H9 (cell line): ENCODE measurements around the gene PRR5L. TPM values are rescaled to one million over a fixed set of nuclear protein-coding genes. Genes with fewer than 3 reads are reported as not detected.

Source experiments
- DNase-seq: peaks from one replicate; pipeline ENCODE4 v3.0.0-alpha.2; 2017
- H2AFZ ChIP-seq: one replicate; pipeline ENCODE4 v1.6.1; 2013; ENCODE audit warnings: mild to moderate bottlenecking, low read length, control low read depth, moderate library complexity
- H2AK5ac ChIP-seq: 2 replicates; pipeline ENCODE4 v1.6.1; 2013; ENCODE audit warnings: low read length, control low read depth, mixed read lengths; ENCODE audit not compliant: insufficient read length
- H2BK120ac ChIP-seq: one replicate; pipeline ENCODE4 v1.6.1; 2013; ENCODE audit warnings: low read depth, mild to moderate bottlenecking, low read length, control low read depth, inconsistent platforms; ENCODE audit not compliant: poor library complexity, severe bottlenecking
- H2BK12ac ChIP-seq: 2 replicates; pipeline ENCODE4 v1.6.1; 2013; ENCODE audit warnings: low read length, control low read depth, mixed read lengths, low read depth; ENCODE audit not compliant: insufficient read length
- H2BK15ac ChIP-seq: 2 replicates; pipeline ENCODE4 v1.6.1; 2013; ENCODE audit warnings: low read depth, low read length, control low read depth
- H2BK20ac ChIP-seq: one replicate; pipeline ENCODE4 v1.6.1; 2013; ENCODE audit warnings: low read depth, mild to moderate bottlenecking, low read length, control low read depth, inconsistent platforms; ENCODE audit not compliant: poor library complexity, severe bottlenecking
- H2BK5ac ChIP-seq: 2 replicates; pipeline ENCODE4 v1.6.1; 2013; ENCODE audit warnings: low read length, control low read depth, mixed read lengths; ENCODE audit not compliant: insufficient read length
- H3K14ac ChIP-seq: 2 replicates; pipeline ENCODE4 v1.6.1; 2013; ENCODE audit warnings: low read length, control low read depth; ENCODE audit not compliant: insufficient read depth
- H3K18ac ChIP-seq: 2 replicates; pipeline ENCODE4 v1.6.1; 2013; ENCODE audit warnings: low read depth, mild to moderate bottlenecking, mixed read lengths, low read length, control low read depth; ENCODE audit not compliant: insufficient read length
- H3K23ac ChIP-seq: 2 replicates; pipeline ENCODE4 v1.6.1; 2013; ENCODE audit warnings: low read length, control low read depth, mixed read lengths, low read depth; ENCODE audit not compliant: insufficient read length
- H3K23me2 ChIP-seq: 2 replicates; pipeline ENCODE4 v1.6.1; 2013; ENCODE audit warnings: low read depth, mild to moderate bottlenecking, mixed read lengths, low read length, control low read depth; ENCODE audit not compliant: insufficient read length, poor library complexity, severe bottlenecking
- H3K27ac ChIP-seq: 2 replicates; pipeline ENCODE4 v1.5.1; 2013; ENCODE audit warnings: low read length, control low read depth, mixed read lengths, low read depth; ENCODE audit not compliant: insufficient read length
- H3K27me3 ChIP-seq: 2 replicates; pipeline ENCODE4 v1.6.1; 2013; ENCODE audit warnings: low read length, control low read depth, inconsistent platforms; ENCODE audit not compliant: insufficient read depth
- H3K4ac ChIP-seq: 2 replicates; pipeline ENCODE4 v1.6.1; 2013; ENCODE audit warnings: low read depth, mild to moderate bottlenecking, control low read depth, inconsistent platforms, low read length, moderate library complexity
- H3K4me1 ChIP-seq: 2 replicates; pipeline ENCODE4 v1.6.1; 2013; ENCODE audit warnings: low read length, control low read depth, inconsistent platforms; ENCODE audit not compliant: insufficient read depth
- H3K4me2 ChIP-seq: 2 replicates; pipeline ENCODE4 v1.6.1; 2013; ENCODE audit warnings: low read length, control low read depth, mixed read lengths; ENCODE audit not compliant: insufficient read length, insufficient read depth
- H3K56ac ChIP-seq: 2 replicates; pipeline ENCODE4 v1.6.1; 2013; ENCODE audit warnings: low read depth, mild to moderate bottlenecking, mixed read lengths, low read length, control low read depth; ENCODE audit not compliant: insufficient read length
- H3K79me1 ChIP-seq: 2 replicates; pipeline ENCODE4 v1.6.1; 2013; ENCODE audit warnings: low read depth, mild to moderate bottlenecking, moderate library complexity, low read length, control low read depth, inconsistent platforms; ENCODE audit not compliant: insufficient read depth, poor library complexity, severe bottlenecking
- H3K79me2 ChIP-seq: 2 replicates; pipeline ENCODE4 v1.6.1; 2013; ENCODE audit warnings: low read length, control low read depth, inconsistent platforms; ENCODE audit not compliant: insufficient read depth
- H3K9ac ChIP-seq: 2 replicates; pipeline ENCODE4 v1.6.1; 2013; ENCODE audit warnings: low read length, control low read depth, mixed read lengths; ENCODE audit not compliant: insufficient read length; ENCODE audit errors: extremely low read depth
- H3K9me3 ChIP-seq: one replicate; pipeline ENCODE4 v1.6.1; 2013; ENCODE audit warnings: low read depth, low read length, inconsistent platforms; ENCODE audit not compliant: control insufficient read depth
- H3T11ph ChIP-seq: one replicate; pipeline ENCODE4 v1.6.1; 2013; ENCODE audit warnings: mild to moderate bottlenecking, low read length, control low read depth, inconsistent platforms
- H4K20me1 ChIP-seq: one replicate; pipeline ENCODE4 v1.6.1; 2013; ENCODE audit not compliant: control insufficient read depth, insufficient read length, insufficient read depth
- H4K5ac ChIP-seq: 2 replicates; pipeline ENCODE4 v1.6.1; 2013; ENCODE audit warnings: low read depth, mild to moderate bottlenecking, mixed read lengths, low read length, control low read depth; ENCODE audit not compliant: insufficient read length
- H4K8ac ChIP-seq: replicated peaks from 2 replicates; pipeline ENCODE4 v1.6.1; 2013; ENCODE audit warnings: low read length, control low read depth, mixed read lengths, low read depth; ENCODE audit not compliant: insufficient read length
- H4K91ac ChIP-seq: 2 replicates; pipeline ENCODE4 v1.6.1; 2013; ENCODE audit warnings: low read depth, mild to moderate bottlenecking, moderate library complexity, mixed read lengths, low read length, control low read depth; ENCODE audit not compliant: insufficient read length
- H3K27ac Mint-ChIP-seq, 3 experiments: 2 replicates in 2 of 3; 3 replicates in 1 of 3; pipeline ENCODE4 v1.8.0; 2020 to 2021; ENCODE audit warnings: mixed read lengths in 3 of 3, mild to moderate bottlenecking in 1 of 3, moderate library complexity in 1 of 3
- H3K27me3 Mint-ChIP-seq: 2 replicates; pipeline ENCODE4 v1.8.0; 2021; ENCODE audit warnings: low read depth, mild to moderate bottlenecking, moderate library complexity, mixed read lengths
- H3K36me3 Mint-ChIP-seq, 3 experiments: 2 replicates in 2 of 3; 3 replicates in 1 of 3; pipeline ENCODE4 v1.8.0; 2020 to 2021; ENCODE audit warnings: low read depth in 3 of 3, mixed read lengths in 3 of 3; ENCODE audit not compliant: insufficient read depth in 1 of 3
- H3K4me1 Mint-ChIP-seq, 2 experiments: 2 replicates each; pipeline ENCODE4 v1.8.0; 2020; ENCODE audit warnings: mixed read lengths in 2 of 2
- H3K4me3 Mint-ChIP-seq, 2 experiments: 2 replicates in 1 of 2; 3 replicates in 1 of 2; pipeline ENCODE4 v1.8.0; 2020 to 2021; ENCODE audit warnings: mild to moderate bottlenecking in 2 of 2, mixed read lengths in 2 of 2, moderate library complexity in 1 of 2
- H3K9me3 Mint-ChIP-seq, 2 experiments: 2 replicates in 1 of 2; 3 replicates in 1 of 2; pipeline ENCODE4 v1.8.0; 2020; ENCODE audit warnings: mild to moderate bottlenecking in 2 of 2, mixed read lengths in 2 of 2, moderate library complexity in 1 of 2
- CTCF ChIP-seq: fragments of 200-600 bp; sonication (generic); conservative IDR thresholded peaks from 3 replicates; pipeline ENCODE4 v1.8.0; 2021; ENCODE audit warnings: antibody characterized with exemption, mild to moderate bottlenecking
- WGBS: extraction: QIAGEN DNeasy Blood & Tissue Kit; methylation state at CpG from one replicate; pipeline ENCODE4 v1.1.7; 2013; ENCODE audit warnings: missing lambda C conversion rate, low lambda C conversion rate, mixed read lengths; ENCODE audit not compliant: insufficient read length; ENCODE audit errors: extremely low coverage; 5-methylcytosine and 5-hydroxymethylcytosine counted together
- total RNA-seq: library from RNA; stranded (reverse); gene quantifications from 2 replicates; pipeline ENCODE4 v1.2.1, GENCODE V29; 2021

PRR5L gene
- total RNA-seq, 1 experiment from 2014 or later, result 5.6 TPM

GRCh38 chr11:36453678-36454077 lies 157.6 kb downstream of the PRR5L start:
- Histone ChIP-seq H3K14ac (no peak overlapping the region), H2BK15ac (no peak overlapping the region), H2BK120ac (no peak overlapping the region), H4K20me1 (no peaks in the 10 kb centered on the region), H2BK20ac (no peak overlapping the region), H3T11ph (no peak overlapping the region), H3K56ac (no peak overlapping the region), H3K4me2 (no peak overlapping the region), H3K9ac (no peak overlapping the region), H4K8ac (no peak overlapping the region), H2BK5ac (no peak overlapping the region), H3K18ac (no peak overlapping the region), H4K91ac (no peak overlapping the region), H3K4me1 (no peaks in the 10 kb centered on the region; the same call in 1 of the 2 replicates), H3K4ac (no peak overlapping the region), H2AFZ (no peak overlapping the region), H3K23ac (no peak overlapping the region), H4K5ac (no peak overlapping the region), H3K27me3 (no peaks in the 10 kb centered on the region), H3K9me3 (no peaks in the 10 kb centered on the region), H2BK12ac (no peak overlapping the region), H2AK5ac (no peak overlapping the region), H3K79me2 (no peaks in the 10 kb centered on the region), H3K23me2 (no peaks in the 10 kb centered on the region), H3K79me1 (no peaks in the 10 kb centered on the region), H3K27ac (no peak overlapping the region)
- H3K36me3 Mint-ChIP-seq, result peaks cover 0 to 3% (median 0%) of the 10 kb centered on the region in 3 experiments; a peak in 2 of 7 replicates
- no peaks in the 10 kb centered on the region for H3K9me3 Mint-ChIP-seq
- TF ChIP-seq CTCF, result no peak
- peaks cover 34 to 36% of the 10 kb centered on the region in 2 experiments for H3K4me1 Mint-ChIP-seq
- H3K27me3 Mint-ChIP-seq, result no peaks in the 10 kb centered on the region; the same call in none of the 2 replicates
- no peak overlapping the region; a peak in 1 of 7 replicates for H3K27ac Mint-ChIP-seq
- DNase-seq, result no peak
- H3K4me3 Mint-ChIP-seq, result no peak overlapping the region
- WGBS, result no CpG with 5 or more reads among the region's 3 CpGs
